Measurements from ENCODE around the gene ATP5ME.
"Not testable (repeated sequence)": the region's sequence is repeated elsewhere in the genome, so short reads cannot be mapped to it uniquely, and the experiment has no call there.

The ATP5ME gene

GRCh38 chr4:706834-707598 lies 32.9 kb upstream of the ATP5ME start:
- H3K9me3 Mint-ChIP-seq = no peaks in the 10 kb centered on the region
- H3K27me3 Mint-ChIP-seq (ENCODE audit: low read depth) = peaks cover 5% of the 10 kb centered on the region
- H3K36me3 Mint-ChIP-seq (ENCODE audit: low read depth) = peaks cover 28% of the 10 kb centered on the region
- H3K4me1 Mint-ChIP-seq = peaks cover 27% of the 10 kb centered on the region
- H3K27ac Mint-ChIP-seq = no peak overlapping the region
- TF ChIP-seq CTCF (IDR thresholded peaks at IDR 0.05; ENCODE audit: unreplicated experiment in 3 of 3) = no peak
- peak overlapping the region; percentile 54 to 66 (median 55) for H3K4me3 Mint-ChIP-seq

- not testable (repeated sequence) for H3K27ac Mint-ChIP-seq; H3K9me3 Mint-ChIP-seq; H3K27me3 Mint-ChIP-seq (ENCODE audit: low read depth)
- Mint-ChIP-seq H3K4me1 (peaks cover 27% of the 10 kb centered on the region), H3K4me3 (peak overlapping the region; percentile 43 to 61 (median 51)), H3K36me3 (ENCODE audit: low read depth) (peaks cover 28% of the 10 kb centered on the region)
These were observed 32.1 kb upstream of the ATP5ME start for GRCh38 chr4:706083-706633.

- Mint-ChIP-seq H3K4me1 (peaks cover 25% of the 10 kb centered on the region), H3K27me3 (ENCODE audit: low read depth) (peaks cover 9% of the 10 kb centered on the region), H3K4me3 (peak within 1 kb of the TSS; percentile 76 to 83 (median 83)), H3K27ac (peak within 1 kb of the TSS in 1 of 3 experiments; percentile 49), H3K36me3 (ENCODE audit: low read depth) (peaks cover 21% of the 10 kb centered on the region), H3K9me3 (no peaks in the 10 kb centered on the region)
- no peak for TF ChIP-seq CTCF (IDR thresholded peaks at IDR 0.05; ENCODE audit: unreplicated experiment in 3 of 3)
These were observed 31.4 kb upstream of the ATP5ME start, which contains the start of gene PCGF3 for GRCh38 chr4:705278-706082. PCGF3 (plus strand) TSS chr4:705832; CDS start chr4:733681, 27,849 bp downstream.

- Mint-ChIP-seq H3K27ac (no peak overlapping the region), H3K9me3 (no peaks in the 10 kb centered on the region), H3K36me3 (ENCODE audit: low read depth) (peaks cover 15% of the 10 kb centered on the region), H3K4me3 (peak overlapping the region; percentile 76 to 83 (median 83)), H3K27me3 (ENCODE audit: low read depth) (peaks cover 9% of the 10 kb centered on the region), H3K4me1 (peaks cover 20% of the 10 kb centered on the region)
- TF ChIP-seq CTCF (IDR thresholded peaks at IDR 0.05; ENCODE audit: unreplicated experiment in 3 of 3) = no peak
These were observed 30.8 kb upstream of the ATP5ME start for GRCh38 chr4:704971-705277.

- no peak for TF ChIP-seq CTCF (IDR thresholded peaks at IDR 0.05; ENCODE audit: unreplicated experiment in 3 of 3)
- Mint-ChIP-seq H3K4me1 (peaks cover 14% of the 10 kb centered on the region), H3K9me3 (no peaks in the 10 kb centered on the region), H3K27ac (no peak overlapping the region), H3K27me3 (ENCODE audit: low read depth) (peaks cover 9% of the 10 kb centered on the region), H3K4me3 (peak overlapping the region; percentile 66 to 83 (median 76)), H3K36me3 (ENCODE audit: low read depth) (peaks cover 9% of the 10 kb centered on the region)
These were observed 30.3 kb upstream of the ATP5ME start for GRCh38 chr4:704198-704891.
